Loucy (cell line): ENCODE measurements around the gene ZNF598.

Experiments
- EZH2phosphoT487 ChIP-seq: fragments of 200-600 bp; IDR thresholded peaks from 2 replicates; pipeline ENCODE4 v1.6.1; 2018; ENCODE audit warnings: antibody characterized with exemption, mild to moderate bottlenecking, moderate library complexity, borderline replicate concordance
- TF ChIP-seq, protein P1 (sequence below): fragments of 200-600 bp; sonication (generic); conservative IDR thresholded peaks from 2 replicates; pipeline ENCODE4 v1.5.1; 2014; ENCODE audit warnings: mild to moderate bottlenecking, antibody characterized with exemption, low read length

DNA sequence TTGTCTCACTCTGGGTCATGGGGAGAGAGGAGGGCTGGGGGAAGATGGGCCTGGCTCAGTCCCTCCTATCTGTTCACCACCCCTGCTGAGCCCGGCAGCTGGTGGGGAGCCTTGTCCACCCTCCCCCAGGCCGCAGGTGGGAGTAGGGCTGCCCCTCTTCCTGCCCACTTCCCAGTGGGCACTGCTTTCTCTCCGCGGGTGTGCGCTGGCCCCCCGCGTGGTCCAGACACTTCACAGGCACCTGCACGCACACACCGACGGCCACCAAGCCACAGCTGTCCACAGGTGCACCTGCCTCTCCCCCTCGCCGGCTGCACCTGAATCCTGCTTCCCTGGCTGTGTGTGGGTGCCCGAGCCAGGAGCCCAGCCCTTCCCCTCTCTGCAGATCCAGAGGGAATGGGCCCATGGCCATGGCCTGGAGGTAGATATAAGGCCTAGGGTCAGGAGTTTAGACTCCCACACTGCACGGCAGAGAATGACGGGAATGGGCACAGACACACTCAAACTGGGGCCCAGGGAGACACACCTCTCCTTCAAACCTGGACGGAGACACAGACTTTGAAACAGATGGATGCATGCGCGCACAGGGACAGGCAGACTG lies 19.1 kb upstream of the ZNF598 start:
- TF ChIP-seq, protein P1, sequence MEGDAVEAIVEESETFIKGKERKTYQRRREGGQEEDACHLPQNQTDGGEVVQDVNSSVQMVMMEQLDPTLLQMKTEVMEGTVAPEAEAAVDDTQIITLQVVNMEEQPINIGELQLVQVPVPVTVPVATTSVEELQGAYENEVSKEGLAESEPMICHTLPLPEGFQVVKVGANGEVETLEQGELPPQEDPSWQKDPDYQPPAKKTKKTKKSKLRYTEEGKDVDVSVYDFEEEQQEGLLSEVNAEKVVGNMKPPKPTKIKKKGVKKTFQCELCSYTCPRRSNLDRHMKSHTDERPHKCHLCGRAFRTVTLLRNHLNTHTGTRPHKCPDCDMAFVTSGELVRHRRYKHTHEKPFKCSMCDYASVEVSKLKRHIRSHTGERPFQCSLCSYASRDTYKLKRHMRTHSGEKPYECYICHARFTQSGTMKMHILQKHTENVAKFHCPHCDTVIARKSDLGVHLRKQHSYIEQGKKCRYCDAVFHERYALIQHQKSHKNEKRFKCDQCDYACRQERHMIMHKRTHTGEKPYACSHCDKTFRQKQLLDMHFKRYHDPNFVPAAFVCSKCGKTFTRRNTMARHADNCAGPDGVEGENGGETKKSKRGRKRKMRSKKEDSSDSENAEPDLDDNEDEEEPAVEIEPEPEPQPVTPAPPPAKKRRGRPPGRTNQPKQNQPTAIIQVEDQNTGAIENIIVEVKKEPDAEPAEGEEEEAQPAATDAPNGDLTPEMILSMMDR, result no peak
- TF ChIP-seq EZH2phosphoT487, result no peak
